ENCODE results near the gene SFTPD. TPM values are rescaled to one million over a fixed set of nuclear protein-coding genes. Genes with fewer than 3 reads are reported as not detected.

SFTPD gene
- total and polyA plus RNA-seq, 9 of the 15 experiments (the other 6 are each of a cell fraction or from before 2014, with no cell fraction given), result 0.20 TPM; not detected in 8

GRCh38 chr10:79904671-79905321, 44.1 kb downstream of the SFTPD start:
- Histone ChIP-seq H3K4me2 (ENCODE audit: insufficient read depth, low read length) (peak overlapping the region; percentile 15), H3K27me3 (ENCODE audit: control insufficient read depth in 2 of 2, insufficient read depth in 2 of 2, low read length in 2 of 2) (peaks cover 18 to 25% of the 10 kb centered on the region in 2 experiments), H3K4me1 (replicated peaks in 1 of 2; ENCODE audit: control insufficient read depth in 2 of 2, insufficient read depth in 2 of 2, low read length in 2 of 2) (peaks cover 0 to 9% of the 10 kb centered on the region in 2 experiments; a peak in 2 of 5 replicates), H3K27ac (ENCODE audit: extremely low read depth, low read depth, low read length) (no peak overlapping the region), H3K9me3 (replicated peaks; ENCODE audit: control insufficient read depth, insufficient read depth, low read depth, low read length) (no peaks in the 10 kb centered on the region), H3K9ac (ENCODE audit: insufficient read depth in 1 of 2, low read depth in 2 of 2, low read length in 2 of 2) (peak overlapping the region in 1 of 2 experiments; percentile 65; a peak in 2 of 4 replicates), H4K20me1 (replicated peaks; ENCODE audit: control insufficient read depth, insufficient read depth, low read length) (no peaks in the 10 kb centered on the region), H3K9me1 (ENCODE audit: control insufficient read depth, insufficient read depth, low read length) (no peaks in the 10 kb centered on the region), H3K36me3 (ENCODE audit: control insufficient read depth, insufficient read depth, low read length) (no peaks in the 10 kb centered on the region), H3K79me2 (ENCODE audit: control insufficient read depth, insufficient read depth, low read length) (no peaks in the 10 kb centered on the region), H3K4me3 (no peak overlapping the region), H2AFZ (ENCODE audit: low read depth, low read length) (peak overlapping the region; percentile 53; the same call in 1 of the 2 replicates)
- intact Hi-C loops (cut with micrococcal nuclease) (no loop called here), in situ Hi-C loops (cut with MboI) (no loop called here)
- DNase-seq (ENCODE audit: extremely low read depth in 1 of 4, low spot score in 3 of 4) (peak; percentile 12 to 25 (median 16)), ATAC-seq (peak; percentile 81), FAIRE-seq (no peak)
- ChIA-PET POLR2A (no interaction called here), CTCF (ENCODE audit: low intra/inter-chr PET ratio) (no interaction called here)
- BruUV-seq (replicated peaks), result no TSS peak
- 7% methylated on average over 49 of the region's 58 CpGs for WGBS (ENCODE audit: insufficient coverage, low coverage, missing lambda C conversion rate)
- TF ChIP-seq RFX1 (IDR thresholded peaks at IDR 0.05), result no peak
- TF ChIP-seq ZNF583 (CRISPR knock-in tag; IDR thresholded peaks at IDR 0.05), result no peak
- TF ChIP-seq ZNF77 (CRISPR knock-in tag; IDR thresholded peaks at IDR 0.05), result no peak
- no peak for TF ChIP-seq NR3C1 (CRISPR knock-in tag; IDR thresholded peaks at IDR 0.05)
- no peak for TF ChIP-seq RBM39 (optimal IDR thresholded peaks at IDR 0.05; ENCODE audit: low read depth, low read length)
- no peak for TF ChIP-seq RBBP5 (IDR thresholded peaks at IDR 0.05; ENCODE audit: borderline replicate concordance, insufficient read depth, low read length, poor library complexity, severe bottlenecking)
- no peak for TF ChIP-seq ZBTB9 (CRISPR knock-in tag; IDR thresholded peaks at IDR 0.05)
- no peak for TF ChIP-seq TRIM25 (IDR thresholded peaks at IDR 0.05; ENCODE audit: borderline replicate concordance)
- no peak for TF ChIP-seq ELF4 (CRISPR knock-in tag; IDR thresholded peaks at IDR 0.05)
- TF ChIP-seq HNRNPUL1 (IDR thresholded peaks at IDR 0.05; ENCODE audit: low read length), result no peak
- TF ChIP-seq ZNF696 (CRISPR knock-in tag; conservative IDR thresholded peaks at IDR 0.05), result no peak
- TF ChIP-seq ZNF280B (CRISPR knock-in tag; IDR thresholded peaks at IDR 0.05), result no peak
- TF ChIP-seq IRF2 (CRISPR knock-in tag; IDR thresholded peaks at IDR 0.05), result no peak
- 0 out of 2 replicates have a peak, but pooled peaks have one; percentile 17 for TF ChIP-seq EZH2 (IDR thresholded peaks at IDR 0.05; ENCODE audit: borderline replicate concordance, low read depth, low read length)
- no peak for TF ChIP-seq POLR2H (tag; IDR thresholded peaks at IDR 0.05; ENCODE audit: low read depth)
- no peak for TF ChIP-seq XRCC5 (IDR thresholded peaks at IDR 0.05; ENCODE audit: low read depth, low read length)
- no peak for TF ChIP-seq SRSF9 (IDR thresholded peaks at IDR 0.05; ENCODE audit: borderline replicate concordance, low read depth, low read length)
- no peak for TF ChIP-seq CCNT2 (IDR thresholded peaks at IDR 0.05; ENCODE audit: borderline replicate concordance, extremely low read depth, insufficient read length, low read depth, low read length)
